Measurements from ENCODE around the gene ACP1.
"Not testable (repeated sequence)": the region's sequence is repeated elsewhere in the genome, so short reads cannot be mapped to it uniquely, and the experiment has no call there.

The ACP1 gene

GRCh38 chr2:315925-316324 is 51.2 kb downstream of the ACP1 start:
- H3K9me3 ChIP-seq (ENCODE audit: control insufficient read depth, low read length); H3K4me1 ChIP-seq (ENCODE audit: control insufficient read depth, insufficient read depth, low read length); DNase-seq (ENCODE audit: low read depth); H3K27me3 ChIP-seq (replicated peaks; ENCODE audit: control insufficient read depth, insufficient read depth, low read length); H3K9ac ChIP-seq (ENCODE audit: low read length); H3K4me3 ChIP-seq (ENCODE audit: low read length); H3K36me3 ChIP-seq (ENCODE audit: control insufficient read depth, insufficient read depth, low read length, severe bottlenecking): not testable (repeated sequence)

GRCh38 chr2:316381-316780 is 51.6 kb downstream of the ACP1 start:
- no peaks in the 10 kb centered on the region for H3K36me3 ChIP-seq (ENCODE audit: control insufficient read depth, insufficient read depth, low read length, severe bottlenecking)
- H3K4me3 ChIP-seq (ENCODE audit: low read length) = no peak overlapping the region
- H3K4me1 ChIP-seq (ENCODE audit: control insufficient read depth, insufficient read depth, low read length) = peaks cover 6% of the 10 kb centered on the region
- peaks cover 2% of the 10 kb centered on the region for H3K27me3 ChIP-seq (replicated peaks; ENCODE audit: control insufficient read depth, insufficient read depth, low read length)
- H3K9ac ChIP-seq (ENCODE audit: low read length) = no peak overlapping the region
- H3K9me3 ChIP-seq (ENCODE audit: control insufficient read depth, low read length) = no peaks in the 10 kb centered on the region
- DNase-seq (ENCODE audit: low read depth) = no peak

GRCh38 chr2:317501-318424 is 53.0 kb downstream of the ACP1 start:
- Histone ChIP-seq H3K27me3 (replicated peaks; ENCODE audit: control insufficient read depth, insufficient read depth, low read length) (no peaks in the 10 kb centered on the region), H3K36me3 (ENCODE audit: control insufficient read depth, insufficient read depth, low read length, severe bottlenecking) (no peaks in the 10 kb centered on the region), H3K4me1 (ENCODE audit: control insufficient read depth, insufficient read depth, low read length) (peaks cover 6% of the 10 kb centered on the region), H3K9me3 (ENCODE audit: control insufficient read depth, low read length) (no peaks in the 10 kb centered on the region), H3K9ac (ENCODE audit: low read length) (no peak overlapping the region), H3K4me3 (ENCODE audit: low read length) (no peak overlapping the region)
- no peak for DNase-seq (ENCODE audit: low read depth)

DNA sequence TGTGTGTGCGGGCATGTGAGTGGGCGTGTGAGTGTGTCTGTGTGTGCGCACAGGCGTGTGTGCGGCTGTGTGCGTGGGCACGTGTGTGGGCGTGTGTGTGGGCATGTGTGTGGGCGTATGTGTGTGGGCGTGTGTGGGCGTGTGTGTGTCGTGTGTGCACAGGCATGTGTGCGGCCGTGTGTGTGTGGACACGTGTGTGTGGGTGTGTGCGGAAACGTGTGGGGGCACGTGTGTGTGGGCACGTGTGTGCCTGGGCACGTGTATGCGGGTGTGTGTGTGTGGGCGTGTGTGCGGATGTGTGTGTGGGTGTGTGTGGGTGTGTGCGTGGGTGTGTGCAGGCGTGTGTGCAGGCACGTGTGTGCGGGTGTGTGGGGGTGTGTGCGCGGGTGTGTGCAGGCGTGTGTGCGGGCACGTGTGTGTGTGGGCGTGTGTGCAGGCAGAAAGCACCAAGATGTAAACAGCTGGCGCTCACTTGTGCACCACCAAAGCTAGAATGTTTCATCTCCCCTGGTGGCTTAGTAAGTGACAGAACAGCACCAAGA is 54.4 kb downstream of the ACP1 start:
- Histone ChIP-seq H3K9ac (ENCODE audit: low read length) (no peak overlapping the region), H3K36me3 (ENCODE audit: control insufficient read depth, insufficient read depth, low read length, severe bottlenecking) (no peaks in the 10 kb centered on the region), H3K9me3 (ENCODE audit: control insufficient read depth, low read length) (no peaks in the 10 kb centered on the region), H3K4me3 (ENCODE audit: low read length) (no peak overlapping the region), H3K27me3 (replicated peaks; ENCODE audit: control insufficient read depth, insufficient read depth, low read length) (no peaks in the 10 kb centered on the region), H3K4me1 (ENCODE audit: control insufficient read depth, insufficient read depth, low read length) (peaks cover 6% of the 10 kb centered on the region)
- DNase-seq (ENCODE audit: low read depth) = no peak

GRCh38 chr2:320561-320960 is 55.8 kb downstream of the ACP1 start:
- Histone ChIP-seq H3K36me3 (ENCODE audit: control insufficient read depth, insufficient read depth, low read length, severe bottlenecking) (no peaks in the 10 kb centered on the region), H3K4me3 (ENCODE audit: low read length) (no peak overlapping the region), H3K4me1 (ENCODE audit: control insufficient read depth, insufficient read depth, low read length) (peaks cover 6% of the 10 kb centered on the region), H3K27me3 (replicated peaks; ENCODE audit: control insufficient read depth, insufficient read depth, low read length) (no peaks in the 10 kb centered on the region), H3K9me3 (ENCODE audit: control insufficient read depth, low read length) (no peaks in the 10 kb centered on the region), H3K9ac (ENCODE audit: low read length) (no peak overlapping the region)
- no peak for DNase-seq (ENCODE audit: low read depth)

- Histone ChIP-seq H3K9ac (ENCODE audit: low read length) (no peak overlapping the region), H3K4me1 (ENCODE audit: control insufficient read depth, insufficient read depth, low read length) (peaks cover 6% of the 10 kb centered on the region), H3K9me3 (ENCODE audit: control insufficient read depth, low read length) (peaks cover 5% of the 10 kb centered on the region), H3K36me3 (ENCODE audit: control insufficient read depth, insufficient read depth, low read length, severe bottlenecking) (no peaks in the 10 kb centered on the region), H3K4me3 (ENCODE audit: low read length) (no peak overlapping the region), H3K27me3 (replicated peaks; ENCODE audit: control insufficient read depth, insufficient read depth, low read length) (no peaks in the 10 kb centered on the region)
- DNase-seq (ENCODE audit: low read depth) = no peak
Observed at GRCh38 chr2:322326-322725, 57.6 kb downstream of the ACP1 start.

GRCh38 chr2:323035-323434 is 58.3 kb downstream of the ACP1 start:
- Histone ChIP-seq H3K4me3 (ENCODE audit: low read length) (no peak overlapping the region), H3K27me3 (replicated peaks; ENCODE audit: control insufficient read depth, insufficient read depth, low read length) (no peaks in the 10 kb centered on the region), H3K9me3 (ENCODE audit: control insufficient read depth, low read length) (peaks cover 7% of the 10 kb centered on the region), H3K4me1 (ENCODE audit: control insufficient read depth, insufficient read depth, low read length) (peaks cover 3% of the 10 kb centered on the region), H3K36me3 (ENCODE audit: control insufficient read depth, insufficient read depth, low read length, severe bottlenecking) (no peaks in the 10 kb centered on the region), H3K9ac (ENCODE audit: low read length) (no peak overlapping the region)
- DNase-seq (ENCODE audit: low read depth) = no peak
